GM18502 (cell line): Measurements from ENCODE around the gene SPSB4.
"Not testable (repeated sequence)": the region's sequence is repeated elsewhere in the genome, so short reads cannot be mapped to it uniquely, and the experiment has no call there.

ENCODE experiments used
- ATAC-seq: cut with Tn5 transposase; IDR thresholded peaks from one replicate; pipeline ENCODE4 v1.9.1; 2021; ENCODE audit warnings: mild to moderate bottlenecking; ENCODE audit not compliant: unreplicated experiment, poor library complexity

SPSB4 gene

DNA sequence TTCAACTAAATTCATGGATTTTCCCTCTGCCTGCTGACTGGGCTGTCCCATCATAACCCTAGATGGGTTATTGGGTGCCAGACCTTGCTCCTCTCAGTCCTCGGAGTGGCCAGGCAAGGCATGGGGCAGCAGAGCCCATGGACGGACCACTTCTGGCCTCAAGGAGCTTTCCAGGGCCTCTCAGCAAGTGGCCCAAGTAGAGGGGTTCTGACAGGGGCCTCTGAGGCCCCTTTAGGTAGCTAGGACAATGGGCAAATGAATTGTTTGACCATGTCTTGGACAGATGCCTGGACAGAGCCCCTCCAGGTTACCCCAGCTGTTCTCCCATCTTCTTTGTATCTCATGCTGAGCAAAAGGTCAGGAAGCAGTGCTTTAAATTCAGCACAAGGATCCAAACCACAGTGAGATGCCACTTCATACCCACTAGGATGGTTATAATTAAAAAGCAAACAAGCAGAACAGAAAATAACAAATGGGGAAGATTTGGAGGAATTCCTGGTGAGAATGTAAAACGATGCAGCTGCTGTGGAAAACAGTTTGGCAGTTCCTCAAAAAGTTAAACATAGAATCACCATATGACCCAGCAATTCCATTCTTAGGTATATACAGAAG, 61.6 kb downstream of the SPSB4 start:
- no peak for ATAC-seq

GRCh38 chr3:141113680-141114079, 62.5 kb downstream of the SPSB4 start:
- not testable (repeated sequence) for ATAC-seq

GRCh38 chr3:141114179-141114745, 63.1 kb downstream of the SPSB4 start:
- ATAC-seq = no peak

DNA sequence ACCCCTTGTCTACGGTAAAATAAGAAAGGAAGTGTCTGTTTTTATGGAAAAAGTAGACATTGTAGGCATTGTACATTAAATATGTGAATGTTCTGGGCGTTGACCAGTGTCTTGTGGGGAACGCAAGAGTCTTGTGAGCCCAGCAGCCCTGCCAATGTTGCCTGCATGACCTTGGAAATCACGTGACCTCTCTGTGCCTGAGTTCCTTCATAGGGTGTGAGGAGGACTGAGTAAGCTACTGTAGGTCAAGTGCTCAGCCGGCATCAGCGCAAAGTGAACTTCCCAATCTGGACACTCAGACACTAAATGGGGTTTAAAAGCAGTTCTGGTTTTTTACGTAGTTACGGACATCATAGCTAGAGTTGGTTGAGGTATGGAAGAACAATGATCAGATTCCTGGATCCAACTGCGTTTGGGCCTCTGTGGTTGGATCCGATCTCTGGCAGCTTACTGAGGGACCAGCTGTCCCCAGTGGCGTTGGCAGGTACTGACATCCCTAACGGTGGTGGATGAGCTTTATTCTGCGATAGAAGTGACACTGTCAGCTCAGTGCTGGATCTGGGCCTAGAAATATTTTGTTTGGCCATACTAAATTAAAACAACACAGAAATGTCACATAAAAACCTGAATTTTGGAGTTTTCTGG, 63.8 kb downstream of the SPSB4 start:
- no peak for ATAC-seq

- no peak for ATAC-seq
These were observed 64.8 kb downstream of the SPSB4 start for GRCh38 chr3:141115789-141116541.

GRCh38 chr3:141116721-141117120, 65.6 kb downstream of the SPSB4 start:
- ATAC-seq = no peak

- not testable (repeated sequence) for ATAC-seq
These were observed 66.8 kb downstream of the SPSB4 start for GRCh38 chr3:141117982-141118381.

GRCh38 chr3:141122455-141123030, 71.4 kb downstream of the SPSB4 start:
- ATAC-seq = no peak

GRCh38 chr3:141123677-141124410, 72.7 kb downstream of the SPSB4 start:
- ATAC-seq = no peak

DNA sequence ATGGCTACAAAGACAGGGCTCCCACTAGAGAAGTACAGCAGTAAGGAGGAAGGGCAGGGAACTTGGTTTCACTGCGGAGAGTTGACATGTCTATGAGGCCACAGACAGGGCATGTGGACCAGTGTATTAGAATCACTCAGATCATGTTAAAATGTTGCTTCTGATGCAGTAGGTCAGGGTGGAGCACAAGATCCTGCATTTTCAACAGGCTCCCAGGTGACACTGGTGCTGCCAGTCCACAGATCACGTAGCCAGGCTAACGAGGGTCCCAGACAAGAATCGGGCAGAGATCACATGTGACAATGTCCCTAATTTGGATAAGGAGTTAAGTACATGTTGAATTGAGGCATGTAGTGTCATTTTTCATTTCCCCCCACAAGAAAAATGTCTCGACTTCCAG, 73.6 kb downstream of the SPSB4 start:
- no peak for ATAC-seq

DNA sequence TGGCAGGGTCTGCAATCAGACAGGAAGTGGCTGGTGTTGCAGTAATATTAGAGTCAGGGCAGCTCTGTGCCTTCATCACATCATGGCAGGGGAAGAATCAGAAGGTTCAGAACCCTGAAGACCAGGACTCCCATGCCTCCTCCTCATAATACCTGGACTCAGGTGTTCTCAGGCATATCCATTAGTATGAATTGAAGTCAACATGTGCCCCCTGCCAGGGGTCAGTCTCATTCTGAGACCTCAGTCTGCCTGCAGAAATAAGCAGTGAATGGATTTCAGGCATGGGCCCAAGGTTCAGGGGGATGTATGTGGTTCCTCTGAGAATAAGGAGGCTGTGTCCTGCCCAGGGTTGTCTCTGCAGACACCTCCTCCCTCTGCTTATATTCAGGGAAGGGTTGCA, 74.2 kb downstream of the SPSB4 start:
- no peak for ATAC-seq

DNA sequence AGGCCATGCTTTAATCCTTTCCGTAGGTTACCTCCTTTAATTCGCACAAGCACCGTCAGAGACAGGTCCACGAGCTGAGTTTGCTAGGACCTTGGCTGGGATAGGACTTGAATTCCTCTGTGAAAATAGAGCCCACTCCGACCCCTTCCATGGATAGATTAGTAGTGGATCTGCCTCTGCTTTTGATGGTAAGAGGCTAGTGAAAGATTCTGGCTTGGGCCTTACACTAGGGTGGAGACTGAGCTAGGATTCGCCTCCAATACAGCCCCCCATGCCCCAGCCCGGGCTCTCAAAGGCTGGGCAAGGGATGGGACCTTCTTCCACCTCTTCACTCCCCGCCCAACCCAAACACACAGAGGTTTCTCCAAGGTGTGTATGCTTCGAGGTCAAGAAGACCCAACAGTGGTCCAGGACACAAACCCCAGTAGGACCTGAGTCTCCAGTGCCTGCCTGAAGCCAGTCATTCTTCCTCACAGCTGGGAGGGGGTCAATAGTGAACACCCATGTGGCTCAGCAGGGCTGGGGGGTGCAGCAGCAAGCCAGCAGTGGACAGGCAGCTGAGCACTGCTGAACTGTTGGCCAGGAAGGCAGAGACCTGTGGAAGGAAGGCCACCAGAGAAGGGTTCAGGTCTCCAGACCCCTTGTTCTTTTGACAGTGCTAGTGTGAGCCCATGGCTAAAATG, 75.7 kb downstream of the SPSB4 start:
- ATAC-seq = no peak

- ATAC-seq = no peak
These were observed 76.4 kb downstream of the SPSB4 start for GRCh38 chr3:141127344-141128125.

DNA sequence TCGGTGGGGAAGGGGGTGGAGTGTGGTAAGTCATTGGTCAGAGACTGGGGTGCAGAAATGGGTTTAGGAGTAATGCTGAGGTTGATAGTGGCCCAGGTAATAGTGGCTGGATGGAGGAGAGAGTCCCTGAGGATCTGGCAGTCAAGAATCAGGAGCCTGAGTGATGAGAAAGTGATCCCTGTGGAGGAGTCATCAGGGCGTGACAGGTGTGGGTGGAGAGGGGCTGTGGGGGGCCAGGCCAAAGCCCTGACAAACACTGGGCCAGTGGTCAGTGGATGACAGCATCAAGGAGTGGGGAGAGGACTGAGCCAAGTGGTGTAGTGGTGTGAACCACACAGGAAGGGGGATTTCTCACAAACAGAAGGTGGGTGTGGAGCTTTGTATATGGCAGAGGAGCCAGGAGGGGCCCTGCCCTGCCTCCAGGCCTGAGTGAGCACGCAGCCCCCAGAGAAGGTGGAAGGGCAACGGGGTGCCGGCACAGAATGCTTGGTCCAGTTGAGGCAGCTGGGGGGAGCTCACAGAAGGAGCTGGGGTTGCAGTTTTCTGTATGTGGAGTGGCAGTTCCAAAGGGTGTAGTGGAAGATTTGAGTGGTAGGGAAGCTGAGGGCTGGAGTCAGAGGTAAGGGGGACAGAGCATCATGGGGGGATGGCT, 77.1 kb downstream of the SPSB4 start:
- no peak for ATAC-seq

GRCh38 chr3:141129049-141129448, 77.9 kb downstream of the SPSB4 start:
- ATAC-seq = no peak

DNA sequence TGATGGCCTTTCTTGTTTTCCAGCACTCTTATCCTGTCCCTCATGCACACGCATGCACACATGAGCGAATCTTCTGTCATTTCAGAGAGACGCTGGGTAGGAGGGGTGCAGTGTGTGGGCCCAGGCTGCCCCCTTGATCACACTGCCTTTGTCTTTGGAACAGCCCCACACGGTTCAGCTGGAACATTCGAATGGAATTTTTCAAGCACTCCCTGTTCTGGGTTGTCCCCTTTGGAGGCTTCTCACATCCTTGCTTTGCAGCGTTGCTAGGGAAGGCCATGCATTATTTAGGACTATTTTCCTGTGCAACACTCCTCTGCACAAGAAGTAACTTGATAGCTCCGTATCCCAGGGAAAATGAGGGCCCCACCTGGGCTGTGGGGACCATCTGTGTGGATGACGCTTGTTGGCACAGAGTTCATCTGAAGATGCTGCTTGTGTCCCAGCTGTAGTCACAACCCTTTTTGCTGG, 78.4 kb downstream of the SPSB4 start:
- no peak for ATAC-seq

- ATAC-seq = no peak
These were observed 92.4 kb downstream of the SPSB4 start for GRCh38 chr3:141143517-141143916.

GRCh38 chr3:141146979-141147470, 95.9 kb downstream of the SPSB4 start:
- no peak for ATAC-seq
